ENCODE results near the gene PHKA2.

PHKA2 gene

GRCh38 chrX:18920566-18920965 is 63.3 kb downstream of the PHKA2 start:
- H3K27ac ChIP-seq (ENCODE audit: low read length) = no peak overlapping the region
- no peak overlapping the region for H3K4me2 ChIP-seq (ENCODE audit: low read length)
- H2AFZ ChIP-seq (ENCODE audit: low read depth, low read length) = no peak overlapping the region
- no peaks in the 10 kb centered on the region for H3K9me3 ChIP-seq (ENCODE audit: insufficient read depth, low read length)
- H3K79me2 ChIP-seq (ENCODE audit: low read length) = no peaks in the 10 kb centered on the region
- H3K36me3 ChIP-seq (replicated peaks; ENCODE audit: low read depth, low read length) = peaks cover 12% of the 10 kb centered on the region
- no peak for TF ChIP-seq EZH2phosphoT487 (IDR thresholded peaks at IDR 0.05; ENCODE audit: low read depth)
- TF ChIP-seq, protein P1, sequence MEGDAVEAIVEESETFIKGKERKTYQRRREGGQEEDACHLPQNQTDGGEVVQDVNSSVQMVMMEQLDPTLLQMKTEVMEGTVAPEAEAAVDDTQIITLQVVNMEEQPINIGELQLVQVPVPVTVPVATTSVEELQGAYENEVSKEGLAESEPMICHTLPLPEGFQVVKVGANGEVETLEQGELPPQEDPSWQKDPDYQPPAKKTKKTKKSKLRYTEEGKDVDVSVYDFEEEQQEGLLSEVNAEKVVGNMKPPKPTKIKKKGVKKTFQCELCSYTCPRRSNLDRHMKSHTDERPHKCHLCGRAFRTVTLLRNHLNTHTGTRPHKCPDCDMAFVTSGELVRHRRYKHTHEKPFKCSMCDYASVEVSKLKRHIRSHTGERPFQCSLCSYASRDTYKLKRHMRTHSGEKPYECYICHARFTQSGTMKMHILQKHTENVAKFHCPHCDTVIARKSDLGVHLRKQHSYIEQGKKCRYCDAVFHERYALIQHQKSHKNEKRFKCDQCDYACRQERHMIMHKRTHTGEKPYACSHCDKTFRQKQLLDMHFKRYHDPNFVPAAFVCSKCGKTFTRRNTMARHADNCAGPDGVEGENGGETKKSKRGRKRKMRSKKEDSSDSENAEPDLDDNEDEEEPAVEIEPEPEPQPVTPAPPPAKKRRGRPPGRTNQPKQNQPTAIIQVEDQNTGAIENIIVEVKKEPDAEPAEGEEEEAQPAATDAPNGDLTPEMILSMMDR (IDR thresholded peaks at IDR 0.05; ENCODE audit: low read depth, low read length) = no peak
- no peaks in the 10 kb centered on the region for H4K20me1 ChIP-seq (ENCODE audit: insufficient read depth, low read length)
- no peak overlapping the region for H3K9ac ChIP-seq (ENCODE audit: low read length)
- no peaks in the 10 kb centered on the region for H3K27me3 ChIP-seq (ENCODE audit: low read depth, low read length)
- no peak overlapping the region for H3K4me3 ChIP-seq (ENCODE audit: low read length)
- H3K4me1 ChIP-seq (ENCODE audit: low read length) = no peaks in the 10 kb centered on the region

- Histone ChIP-seq H3K9ac (ENCODE audit: low read length) (no peak overlapping the region), H3K4me1 (ENCODE audit: low read length) (no peaks in the 10 kb centered on the region), H2AFZ (ENCODE audit: low read depth, low read length) (no peak overlapping the region), H3K27ac (ENCODE audit: low read length) (no peak overlapping the region), H4K20me1 (ENCODE audit: insufficient read depth, low read length) (no peaks in the 10 kb centered on the region), H3K27me3 (ENCODE audit: low read depth, low read length) (no peaks in the 10 kb centered on the region), H3K79me2 (ENCODE audit: low read length) (no peaks in the 10 kb centered on the region), H3K36me3 (replicated peaks; ENCODE audit: low read depth, low read length) (peaks cover 12% of the 10 kb centered on the region), H3K9me3 (ENCODE audit: insufficient read depth, low read length) (no peaks in the 10 kb centered on the region), H3K4me2 (ENCODE audit: low read length) (no peak overlapping the region), H3K4me3 (ENCODE audit: low read length) (no peak overlapping the region)
- TF ChIP-seq, protein P1 (IDR thresholded peaks at IDR 0.05; ENCODE audit: low read depth, low read length) = no peak
- TF ChIP-seq EZH2phosphoT487 (IDR thresholded peaks at IDR 0.05; ENCODE audit: low read depth) = no peak
These were observed 63.8 kb downstream of the PHKA2 start for GRCh38 chrX:18920079-18920478.

DNA sequence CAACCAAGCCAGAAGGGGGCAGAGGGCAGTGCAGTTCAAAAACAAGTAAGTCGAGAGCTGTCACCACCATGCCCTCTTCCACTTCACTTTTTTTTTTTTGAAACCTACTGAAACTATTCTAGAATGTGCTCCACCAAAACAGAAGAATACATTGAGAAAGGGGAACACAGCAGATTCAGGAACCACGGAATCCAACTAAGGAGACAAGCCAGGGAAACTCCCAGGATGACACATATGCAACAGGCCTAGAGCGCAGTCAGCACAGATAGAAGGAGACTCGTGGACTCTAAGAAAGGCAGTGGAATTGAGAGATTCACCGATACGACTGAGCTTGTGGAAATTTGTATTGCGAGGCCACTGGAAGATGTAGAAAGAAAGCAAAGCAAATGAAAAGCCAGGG is 66.1 kb downstream of the PHKA2 start:
- H3K27me3 ChIP-seq (ENCODE audit: low read depth, low read length) = no peaks in the 10 kb centered on the region
- H4K20me1 ChIP-seq (ENCODE audit: insufficient read depth, low read length) = no peaks in the 10 kb centered on the region
- no peaks in the 10 kb centered on the region for H3K79me2 ChIP-seq (ENCODE audit: low read length)

GRCh38 chrX:18906286-18906685 is 77.6 kb downstream of the PHKA2 start:
- TF ChIP-seq, protein P1 (IDR thresholded peaks at IDR 0.05; ENCODE audit: low read depth, low read length) = no peak
- no peak for TF ChIP-seq EZH2phosphoT487 (IDR thresholded peaks at IDR 0.05; ENCODE audit: low read depth)
- no peaks in the 10 kb centered on the region for H3K4me1 ChIP-seq (ENCODE audit: low read length)
- no peak overlapping the region for H3K4me2 ChIP-seq (ENCODE audit: low read length)
- no peak overlapping the region for H3K9ac ChIP-seq (ENCODE audit: low read length)
- no peak overlapping the region for H3K27ac ChIP-seq (ENCODE audit: low read length)
- H2AFZ ChIP-seq (ENCODE audit: low read depth, low read length) = no peak overlapping the region
- H3K4me3 ChIP-seq (ENCODE audit: low read length) = no peak overlapping the region
- no peaks in the 10 kb centered on the region for H3K79me2 ChIP-seq (ENCODE audit: low read length)
- H3K27me3 ChIP-seq (ENCODE audit: low read depth, low read length) = no peaks in the 10 kb centered on the region
- no peaks in the 10 kb centered on the region for H4K20me1 ChIP-seq (ENCODE audit: insufficient read depth, low read length)
- no peaks in the 10 kb centered on the region for H3K36me3 ChIP-seq (replicated peaks; ENCODE audit: low read depth, low read length)
- no peaks in the 10 kb centered on the region for H3K9me3 ChIP-seq (ENCODE audit: insufficient read depth, low read length)

More for the DNA sequence above, 66.1 kb downstream of the PHKA2 start:
- Histone ChIP-seq H3K9me3 (ENCODE audit: insufficient read depth, low read length) (no peaks in the 10 kb centered on the region), H3K27ac (ENCODE audit: low read length) (no peak overlapping the region), H3K4me1 (ENCODE audit: low read length) (no peaks in the 10 kb centered on the region), H3K4me3 (ENCODE audit: low read length) (no peak overlapping the region), H3K4me2 (ENCODE audit: low read length) (no peak overlapping the region), H3K9ac (ENCODE audit: low read length) (no peak overlapping the region), H2AFZ (ENCODE audit: low read depth, low read length) (no peak overlapping the region), H3K36me3 (replicated peaks; ENCODE audit: low read depth, low read length) (peaks cover 12% of the 10 kb centered on the region)
- no peak for TF ChIP-seq EZH2phosphoT487 (IDR thresholded peaks at IDR 0.05; ENCODE audit: low read depth)
- TF ChIP-seq, protein P1 (IDR thresholded peaks at IDR 0.05; ENCODE audit: low read depth, low read length) = no peak

All from OCI-LY3 (cell line).